22Rv1 (cell line): ENCODE measurements around the gene CDC42BPB.

ENCODE experiments used
- ZFX ChIP-seq: fragments of 450-650 bp; IDR thresholded peaks from 2 replicates; pipeline ENCODE4 v1.6.1; 2017; ENCODE audit warnings: antibody characterized with exemption, borderline replicate concordance
- TF ChIP-seq, protein P1 (sequence below): fragments of 450-650 bp; IDR thresholded peaks from 2 replicates; pipeline ENCODE4 v1.5.1; 2017; ENCODE audit warnings: mild to moderate bottlenecking

GRCh38 chr14:102927346-102927877 is 129.9 kb downstream of the CDC42BPB start:
- TF ChIP-seq, protein P1, sequence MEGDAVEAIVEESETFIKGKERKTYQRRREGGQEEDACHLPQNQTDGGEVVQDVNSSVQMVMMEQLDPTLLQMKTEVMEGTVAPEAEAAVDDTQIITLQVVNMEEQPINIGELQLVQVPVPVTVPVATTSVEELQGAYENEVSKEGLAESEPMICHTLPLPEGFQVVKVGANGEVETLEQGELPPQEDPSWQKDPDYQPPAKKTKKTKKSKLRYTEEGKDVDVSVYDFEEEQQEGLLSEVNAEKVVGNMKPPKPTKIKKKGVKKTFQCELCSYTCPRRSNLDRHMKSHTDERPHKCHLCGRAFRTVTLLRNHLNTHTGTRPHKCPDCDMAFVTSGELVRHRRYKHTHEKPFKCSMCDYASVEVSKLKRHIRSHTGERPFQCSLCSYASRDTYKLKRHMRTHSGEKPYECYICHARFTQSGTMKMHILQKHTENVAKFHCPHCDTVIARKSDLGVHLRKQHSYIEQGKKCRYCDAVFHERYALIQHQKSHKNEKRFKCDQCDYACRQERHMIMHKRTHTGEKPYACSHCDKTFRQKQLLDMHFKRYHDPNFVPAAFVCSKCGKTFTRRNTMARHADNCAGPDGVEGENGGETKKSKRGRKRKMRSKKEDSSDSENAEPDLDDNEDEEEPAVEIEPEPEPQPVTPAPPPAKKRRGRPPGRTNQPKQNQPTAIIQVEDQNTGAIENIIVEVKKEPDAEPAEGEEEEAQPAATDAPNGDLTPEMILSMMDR, result no peak
- no peak for TF ChIP-seq ZFX
